Measurements from ENCODE around the gene DRICH1.
"Not testable (repeated sequence)": the region's sequence is repeated elsewhere in the genome, so short reads cannot be mapped to it uniquely, and the experiment has no call there.

DNA sequence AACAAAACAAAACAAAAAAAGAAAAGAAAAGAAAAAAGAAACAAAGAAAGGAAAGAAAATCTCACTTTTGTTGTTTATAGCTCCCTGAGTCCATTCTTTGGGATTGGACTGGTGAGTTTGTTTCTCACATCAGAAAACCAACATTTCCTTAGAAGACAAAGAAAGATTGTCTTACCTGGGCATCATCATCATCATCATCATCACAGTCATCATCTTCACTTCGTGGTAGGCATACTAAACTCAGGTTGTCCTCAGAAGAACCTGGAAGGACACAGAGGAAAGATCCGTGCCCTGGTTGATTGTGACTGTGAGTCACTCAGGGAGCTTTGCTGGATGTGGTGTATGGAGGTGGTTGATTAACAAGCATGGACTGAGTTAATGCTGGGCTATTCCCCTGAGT lies 10.2 kb downstream of the DRICH1 start:
- not testable (repeated sequence) for TF ChIP-seq POLR2AphosphoS5, POLR2A, EP300 (IDR thresholded peaks at IDR 0.05)
- TF ChIP-seq, protein P1, sequence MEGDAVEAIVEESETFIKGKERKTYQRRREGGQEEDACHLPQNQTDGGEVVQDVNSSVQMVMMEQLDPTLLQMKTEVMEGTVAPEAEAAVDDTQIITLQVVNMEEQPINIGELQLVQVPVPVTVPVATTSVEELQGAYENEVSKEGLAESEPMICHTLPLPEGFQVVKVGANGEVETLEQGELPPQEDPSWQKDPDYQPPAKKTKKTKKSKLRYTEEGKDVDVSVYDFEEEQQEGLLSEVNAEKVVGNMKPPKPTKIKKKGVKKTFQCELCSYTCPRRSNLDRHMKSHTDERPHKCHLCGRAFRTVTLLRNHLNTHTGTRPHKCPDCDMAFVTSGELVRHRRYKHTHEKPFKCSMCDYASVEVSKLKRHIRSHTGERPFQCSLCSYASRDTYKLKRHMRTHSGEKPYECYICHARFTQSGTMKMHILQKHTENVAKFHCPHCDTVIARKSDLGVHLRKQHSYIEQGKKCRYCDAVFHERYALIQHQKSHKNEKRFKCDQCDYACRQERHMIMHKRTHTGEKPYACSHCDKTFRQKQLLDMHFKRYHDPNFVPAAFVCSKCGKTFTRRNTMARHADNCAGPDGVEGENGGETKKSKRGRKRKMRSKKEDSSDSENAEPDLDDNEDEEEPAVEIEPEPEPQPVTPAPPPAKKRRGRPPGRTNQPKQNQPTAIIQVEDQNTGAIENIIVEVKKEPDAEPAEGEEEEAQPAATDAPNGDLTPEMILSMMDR (IDR thresholded peaks at IDR 0.05): not testable (repeated sequence)
